ENCODE results near the gene FAM168A.

DNA sequence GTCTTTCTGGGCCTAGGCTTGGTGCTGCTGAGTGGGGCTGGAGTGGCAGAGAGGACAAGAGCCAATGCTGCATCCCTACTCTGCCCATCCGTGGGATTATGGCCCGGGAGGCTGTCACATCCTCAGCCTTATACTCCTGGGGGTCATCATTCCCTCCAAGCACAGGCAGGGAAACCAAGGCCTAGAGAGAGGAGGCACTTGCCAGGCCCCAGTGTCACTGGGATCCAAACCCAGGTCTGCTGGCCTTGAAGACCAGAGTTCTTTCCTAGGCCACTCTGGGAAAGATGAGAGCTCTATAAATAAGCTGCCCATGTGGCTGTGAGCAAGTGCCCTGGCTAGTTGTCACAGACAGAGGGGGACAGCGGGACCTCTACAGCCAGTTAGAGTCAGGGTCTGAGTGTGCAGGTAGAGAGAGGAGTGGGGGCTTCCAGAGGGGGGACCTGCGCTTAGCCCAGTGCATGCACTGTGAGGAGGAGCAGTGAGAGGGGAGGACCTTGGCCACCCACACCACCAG lies 217.0 kb downstream of the FAM168A start:
- TF ChIP-seq REST (IDR thresholded peaks at IDR 0.05; ENCODE audit: insufficient read depth in 1 of 2, low read depth in 2 of 2, low read length in 1 of 2) = no peak
- TF ChIP-seq, protein P1, sequence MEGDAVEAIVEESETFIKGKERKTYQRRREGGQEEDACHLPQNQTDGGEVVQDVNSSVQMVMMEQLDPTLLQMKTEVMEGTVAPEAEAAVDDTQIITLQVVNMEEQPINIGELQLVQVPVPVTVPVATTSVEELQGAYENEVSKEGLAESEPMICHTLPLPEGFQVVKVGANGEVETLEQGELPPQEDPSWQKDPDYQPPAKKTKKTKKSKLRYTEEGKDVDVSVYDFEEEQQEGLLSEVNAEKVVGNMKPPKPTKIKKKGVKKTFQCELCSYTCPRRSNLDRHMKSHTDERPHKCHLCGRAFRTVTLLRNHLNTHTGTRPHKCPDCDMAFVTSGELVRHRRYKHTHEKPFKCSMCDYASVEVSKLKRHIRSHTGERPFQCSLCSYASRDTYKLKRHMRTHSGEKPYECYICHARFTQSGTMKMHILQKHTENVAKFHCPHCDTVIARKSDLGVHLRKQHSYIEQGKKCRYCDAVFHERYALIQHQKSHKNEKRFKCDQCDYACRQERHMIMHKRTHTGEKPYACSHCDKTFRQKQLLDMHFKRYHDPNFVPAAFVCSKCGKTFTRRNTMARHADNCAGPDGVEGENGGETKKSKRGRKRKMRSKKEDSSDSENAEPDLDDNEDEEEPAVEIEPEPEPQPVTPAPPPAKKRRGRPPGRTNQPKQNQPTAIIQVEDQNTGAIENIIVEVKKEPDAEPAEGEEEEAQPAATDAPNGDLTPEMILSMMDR (IDR thresholded peaks at IDR 0.05) = no peak
